K562 (cell line): ENCODE data around the gene MTHFD2. TPM values are rescaled to one million over a fixed set of nuclear protein-coding genes. Genes with fewer than 3 reads are reported as not detected.

Source experiments
- BRD4 ChIP-seq: fragments of 200-600 bp; sonication (generic); IDR thresholded peaks from 2 replicates; pipeline ENCODE4 v1.6.1; 2017; ENCODE audit warnings: inconsistent platforms
- CBFA2T3 ChIP-seq: fragments of 450-650 bp; IDR thresholded peaks from 2 replicates; pipeline ENCODE4 v1.6.1; 2017
- CREB1 ChIP-seq, 2 experiments: sonication (generic) in 1 of 2; formaldehyde crosslinking in 1 of 2; IDR thresholded peaks; 2 replicates each; pipeline versions ENCODE4 v1.6.1 to v1.8.0; 2012 to 2022; ENCODE audit warnings: inconsistent platforms in 1 of 2, mild to moderate bottlenecking in 1 of 2, missing genetic modification reagents in 1 of 2, moderate library complexity in 1 of 2
- EP300 ChIP-seq: IDR thresholded peaks from 2 replicates; pipeline ENCODE4 v1.6.1; 2012; ENCODE audit warnings: low read length, improper control_type of control experiment
- IRF2 ChIP-seq: sonication (generic); formaldehyde crosslinking; IDR thresholded peaks from 2 replicates; pipeline ENCODE4 v1.8.1; 2022; ENCODE audit warnings: mild to moderate bottlenecking, missing genetic modification reagents
- NONO ChIP-seq, 2 experiments: fragments of 200-400 bp in 1 of 2; fragments of 450-650 bp in 1 of 2; formaldehyde crosslinking in 1 of 2; IDR thresholded peaks; 2 replicates each; pipeline ENCODE4 v1.6.1; 2017; ENCODE audit warnings: low read depth in 2 of 2, mild to moderate bottlenecking in 2 of 2, moderate library complexity in 2 of 2, low read length in 1 of 2
- NR2C1 ChIP-seq, 2 experiments: fragments of 450-650 bp; IDR thresholded peaks; 2 replicates each; pipeline ENCODE4 v1.6.1; 2017; ENCODE audit warnings: mild to moderate bottlenecking in 2 of 2, antibody characterized with exemption in 1 of 2, inconsistent platforms in 1 of 2, missing compliant biosample characterization in 1 of 2, missing genetic modification characterization in 1 of 2
- POLR2A ChIP-seq: fragments of 450-650 bp; conservative IDR thresholded peaks from 2 replicates; pipeline ENCODE4 v1.6.1; 2016
- POLR2AphosphoS2 ChIP-seq: IDR thresholded peaks from 2 replicates; pipeline ENCODE4 v1.6.1; 2012; ENCODE audit warnings: low read length, improper control_type of control experiment
- POLR2AphosphoS5 ChIP-seq: IDR thresholded peaks from 2 replicates; pipeline ENCODE4 v1.6.1; 2011; ENCODE audit warnings: mild to moderate bottlenecking, low read depth, low read length, moderate library complexity; ENCODE audit not compliant: control insufficient read depth, insufficient read depth
- RAD21 ChIP-seq, 2 experiments: fragments of 250-450 bp in 1 of 2; fragments of 450-650 bp in 1 of 2; sonication (Bioruptor Pico) in 1 of 2; formaldehyde crosslinking in 1 of 2; IDR thresholded peaks in 1 of 2; conservative IDR thresholded peaks in 1 of 2; 2 replicates each; pipeline versions ENCODE4 v1.4.0 to v1.8.0; 2020 to 2022; ENCODE audit warnings: mild to moderate bottlenecking in 2 of 2, moderate library complexity in 1 of 2
- RBM25 ChIP-seq: fragments of 200-400 bp; formaldehyde crosslinking; IDR thresholded peaks from 2 replicates; pipeline ENCODE4 v1.6.1; 2018; ENCODE audit warnings: low read length, low read depth, moderate library complexity; ENCODE audit not compliant: severe bottlenecking
- ZBTB2 ChIP-seq: fragments of 450-650 bp; IDR thresholded peaks from 2 replicates; pipeline ENCODE4 v1.6.1; 2016; ENCODE audit warnings: antibody characterized with exemption
- ZNF766 ChIP-seq: fragments of 200-800 bp; sonication (Bioruptor generic); conservative IDR thresholded peaks from 2 replicates; pipeline ENCODE4 v1.6.1; 2016; ENCODE audit warnings: missing genetic modification characterization, missing compliant biosample characterization
- polyA plus RNA-seq, 8 experiments: library from polyadenylated mRNA; depleted of rRNA in 4 of 8; stranded (reverse) in 5 of 8; unstranded in 3 of 8; fragments of >200 nt; fragmentation: Nextera tagmentation in 2 of 8; fragmentation: Illumina TruSeq in 1 of 8; extraction: Ambion mirVana in 2 of 8; extraction: Trizol in 1 of 8; gene quantifications; 2 replicates each; pipeline versions ENCODE4 v1.2.1 to v1.2.3, GENCODE V29; 2011 to 2014; ENCODE audit warnings: inconsistent platforms in 1 of 8, missing spikeins in 1 of 8
- total RNA-seq, 7 experiments: library from RNA; depleted of rRNA in 6 of 7; stranded (reverse); fragments of >200 nt in 6 of 7; fragmentation: Illumina TruSeq in 2 of 7; extraction: Trizol in 2 of 7; gene quantifications; 2 replicates each; pipeline versions ENCODE4 v1.2.1 to v1.2.3, GENCODE V29; 2011 to 2021; ENCODE audit warnings: low replicate concordance in 1 of 7
- TF ChIP-seq, protein P1 (sequence below), 2 experiments: fragments of 450-650 bp; IDR thresholded peaks; 2 replicates each; pipeline ENCODE4 v1.6.1; 2016; ENCODE audit warnings: mild to moderate bottlenecking in 2 of 2, borderline replicate concordance in 1 of 2, low read depth in 1 of 2, moderate library complexity in 1 of 2

Gene MTHFD2
- total and polyA plus RNA-seq, 9 of the 15 experiments (the other 6 are each of a cell fraction or from before 2014, with no cell fraction given) = 113 to 520 (median 234) TPM

DNA sequence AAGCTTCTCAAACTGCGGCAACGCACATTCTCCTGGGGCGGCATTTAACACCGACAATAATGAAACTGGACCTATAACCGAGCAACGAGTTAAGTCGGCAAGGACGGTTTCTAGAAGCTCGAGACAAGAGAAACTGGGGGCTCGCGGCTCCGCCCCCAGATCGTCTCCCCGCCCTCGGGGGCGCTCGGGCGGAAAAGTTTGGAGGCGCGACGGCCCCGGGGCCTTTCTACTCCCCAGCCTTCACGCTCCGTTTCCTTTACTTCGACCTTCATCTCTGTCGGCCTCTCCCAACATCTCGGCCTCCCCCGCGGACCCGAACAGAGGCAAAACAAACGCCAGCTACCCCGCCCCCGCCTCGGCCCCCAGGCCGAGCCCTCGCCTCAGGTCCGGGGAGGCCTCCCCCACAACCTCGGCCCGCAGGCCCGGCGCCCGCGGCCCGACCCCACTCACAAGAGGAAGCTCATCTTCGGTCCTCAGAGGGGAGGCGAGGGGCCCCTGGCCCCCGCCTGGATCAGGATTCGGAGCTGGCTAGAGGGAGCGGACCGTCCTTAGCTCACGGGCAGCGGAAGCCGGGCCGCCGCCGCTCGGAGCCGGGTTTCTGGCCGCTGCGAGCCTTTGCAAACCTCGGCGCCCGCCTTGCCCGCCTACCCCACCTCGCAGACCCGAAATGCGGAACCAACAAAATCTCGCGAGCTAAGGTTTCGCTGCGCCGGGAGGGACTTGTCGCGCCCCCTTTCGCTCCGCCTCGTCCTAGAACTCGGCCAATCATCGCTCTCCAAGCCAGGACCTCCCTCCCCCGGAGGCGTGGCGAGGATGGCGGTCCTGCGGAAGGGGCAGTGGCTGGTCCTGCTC is 20.0 kb upstream of the MTHFD2 start, which contains the start of gene MOB1A (continued):
- peak; percentile 22; the same call in 1 of the 2 replicates for TF ChIP-seq CBFA2T3
- no peak for TF ChIP-seq NR2C1 (IDR thresholded peaks at IDR 0.05)
- no peak for TF ChIP-seq NR2C1 (tag; IDR thresholded peaks at IDR 0.05)
- peak; percentile 91 for TF ChIP-seq POLR2A
- TF ChIP-seq EP300 = no peak
- TF ChIP-seq POLR2AphosphoS2 = no peak; the same call in 1 of the 2 replicates
- TF ChIP-seq, protein P1, sequence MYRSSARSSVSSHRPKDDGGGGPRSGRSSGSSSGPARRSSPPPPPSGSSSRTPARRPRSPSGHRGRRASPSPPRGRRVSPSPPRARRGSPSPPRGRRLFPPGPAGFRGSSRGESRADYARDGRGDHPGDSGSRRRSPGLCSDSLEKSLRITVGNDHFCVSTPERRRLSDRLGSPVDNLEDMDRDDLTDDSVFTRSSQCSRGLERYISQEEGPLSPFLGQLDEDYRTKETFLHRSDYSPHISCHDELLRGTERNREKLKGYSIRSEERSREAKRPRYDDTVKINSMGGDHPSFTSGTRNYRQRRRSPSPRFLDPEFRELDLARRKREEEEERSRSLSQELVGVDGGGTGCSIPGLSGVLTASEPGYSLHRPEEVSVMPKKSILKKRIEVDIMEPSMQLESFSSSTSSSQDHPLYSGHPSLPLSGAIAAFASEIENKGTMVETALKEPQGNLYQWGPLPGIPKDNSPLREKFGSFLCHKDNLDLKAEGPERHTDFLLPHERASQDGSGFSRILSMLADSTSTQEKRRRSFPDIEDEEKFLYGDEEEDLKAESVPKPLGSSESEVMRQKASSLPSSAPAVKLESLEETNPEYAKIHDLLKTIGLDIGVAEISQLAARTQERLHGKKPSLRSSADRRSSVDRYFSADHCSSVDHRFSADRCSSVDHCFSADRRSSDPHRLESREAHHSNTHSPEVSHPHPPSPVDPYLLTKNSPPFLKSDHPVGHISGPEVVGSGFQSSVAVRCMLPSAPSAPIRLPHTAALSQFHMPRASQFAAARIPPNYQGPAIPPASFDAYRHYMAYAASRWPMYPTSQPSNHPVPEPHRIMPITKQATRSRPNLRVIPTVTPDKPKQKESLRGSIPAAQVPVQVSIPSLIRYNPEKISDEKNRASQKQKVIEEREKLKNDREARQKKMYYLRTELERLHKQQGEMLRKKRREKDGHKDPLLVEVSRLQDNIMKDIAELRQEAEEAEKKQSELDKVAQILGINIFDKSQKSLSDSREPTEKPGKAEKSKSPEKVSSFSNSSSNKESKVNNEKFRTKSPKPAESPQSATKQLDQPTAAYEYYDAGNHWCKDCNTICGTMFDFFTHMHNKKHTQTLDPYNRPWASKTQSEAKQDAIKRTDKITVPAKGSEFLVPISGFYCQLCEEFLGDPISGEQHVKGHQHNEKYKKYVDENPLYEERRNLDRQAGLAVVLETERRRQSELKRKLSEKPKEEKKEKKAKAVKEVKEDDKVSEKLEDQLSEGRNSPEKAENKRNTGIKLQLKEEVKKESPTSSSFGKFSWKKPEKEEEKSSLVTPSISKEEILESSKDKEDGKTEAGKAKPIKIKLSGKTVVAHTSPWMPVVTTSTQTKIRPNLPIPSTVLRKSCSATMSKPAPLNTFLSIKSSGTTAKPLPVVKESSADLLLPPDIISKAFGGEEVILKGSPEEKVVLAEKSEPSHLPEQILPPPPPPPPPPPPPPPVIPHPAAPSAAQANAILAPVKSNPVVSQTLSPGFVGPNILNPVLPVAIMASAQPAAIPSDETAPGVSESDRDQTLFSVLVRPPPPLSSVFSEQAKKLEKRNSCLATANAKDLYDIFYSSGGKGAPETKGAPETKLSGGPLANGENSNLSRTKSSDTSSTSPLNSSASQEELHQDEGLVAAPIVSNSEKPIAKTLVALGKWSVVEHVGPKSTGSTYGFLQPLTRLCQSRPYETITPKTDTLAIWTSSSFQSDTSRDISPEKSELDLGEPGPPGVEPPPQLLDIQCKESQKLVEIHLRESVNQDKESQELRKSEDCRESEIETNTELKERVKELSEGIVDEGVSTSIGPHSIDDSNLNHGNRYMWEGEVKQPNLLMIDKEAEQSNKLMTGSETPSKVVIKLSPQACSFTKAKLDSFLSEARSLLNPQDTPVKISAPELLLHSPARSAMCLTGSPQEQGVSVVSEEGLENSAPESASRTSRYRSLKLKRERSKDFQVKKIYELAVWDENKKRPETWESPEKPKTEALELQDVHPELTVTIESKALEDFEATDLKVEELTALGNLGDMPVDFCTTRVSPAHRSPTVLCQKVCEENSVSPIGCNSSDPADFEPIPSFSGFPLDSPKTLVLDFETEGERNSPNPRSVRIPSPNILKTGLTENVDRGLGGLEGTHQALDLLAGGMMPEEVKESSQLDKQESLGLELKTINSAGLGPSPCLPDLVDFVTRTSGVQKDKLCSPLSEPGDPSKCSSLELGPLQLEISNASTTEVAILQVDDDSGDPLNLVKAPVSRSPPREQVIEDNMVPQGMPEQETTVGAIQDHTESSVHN (IDR thresholded peaks at IDR 0.05; ENCODE audit: borderline replicate concordance in 1 of 2, low read depth in 1 of 2) = no peak
- TF ChIP-seq NONO (IDR thresholded peaks at IDR 0.05; ENCODE audit: low read depth in 2 of 2, low read length in 1 of 2) = peak in 1 of 2 experiments; percentile 7; a peak in 1 of 4 replicates
- no peak for TF ChIP-seq IRF2 (CRISPR knock-in tag)
- 0 out of 2 replicates have a peak, but pooled peaks have one; percentile 17 for TF ChIP-seq CREB1 (IDR thresholded peaks at IDR 0.05)
- TF ChIP-seq CREB1 (CRISPR knock-in tag; IDR thresholded peaks at IDR 0.05) = no peak
- peak; percentile 65; the same call in 1 of the 2 replicates for TF ChIP-seq BRD4
- no peak for TF ChIP-seq ZBTB2
- TF ChIP-seq RAD21 (CRISPR knock-in tag; conservative IDR thresholded peaks at IDR 0.05 in 1 of 2, IDR thresholded peaks at IDR 0.05 in 1 of 2) = peak in 1 of 2 experiments; percentile 12; a peak in 1 of 4 replicates
- peak; percentile 83 for TF ChIP-seq POLR2AphosphoS5
- peak; percentile 16 for TF ChIP-seq RBM25
- peak; percentile 60; the same call in 1 of the 2 replicates for TF ChIP-seq ZNF766 (CRISPR knock-in tag)
